ENCODE results near the gene KRTAP6-1.

Gene KRTAP6-1

DNA sequence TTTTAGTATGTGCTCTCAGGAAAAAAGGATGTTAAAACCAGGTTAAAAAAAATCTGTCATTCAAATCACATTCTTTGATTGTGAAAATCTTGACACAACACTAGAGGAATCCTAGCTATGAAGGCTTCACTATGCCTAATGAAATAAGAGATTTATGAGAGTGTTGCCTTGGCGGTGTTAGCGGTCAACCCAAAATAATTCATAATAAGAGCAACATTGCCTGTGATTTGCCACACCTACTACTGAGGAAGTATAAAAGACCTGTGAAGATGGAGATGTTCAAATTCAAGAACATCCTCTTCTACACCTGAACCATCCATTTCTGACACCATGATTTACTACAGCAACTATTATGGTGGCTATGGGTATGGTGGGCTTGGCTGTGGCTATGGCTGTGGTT, 2.4 kb upstream of the KRTAP6-1 start, which contains the start of gene KRTAP20-1:
TSS of gene KRTAP20-1 (plus strand) at position 301 of the 400 bp plus-strand sequence. CDS start at position 331, 30 bp downstream.
- TF ChIP-seq TCF12 (IDR thresholded peaks at IDR 0.05; ENCODE audit: low read depth): no peak
- no peak for TF ChIP-seq CREB1 (IDR thresholded peaks at IDR 0.05; ENCODE audit: low read depth)
- no peak for TF ChIP-seq FOXM1 (IDR thresholded peaks at IDR 0.05; ENCODE audit: borderline replicate concordance, low read depth)

DNA sequence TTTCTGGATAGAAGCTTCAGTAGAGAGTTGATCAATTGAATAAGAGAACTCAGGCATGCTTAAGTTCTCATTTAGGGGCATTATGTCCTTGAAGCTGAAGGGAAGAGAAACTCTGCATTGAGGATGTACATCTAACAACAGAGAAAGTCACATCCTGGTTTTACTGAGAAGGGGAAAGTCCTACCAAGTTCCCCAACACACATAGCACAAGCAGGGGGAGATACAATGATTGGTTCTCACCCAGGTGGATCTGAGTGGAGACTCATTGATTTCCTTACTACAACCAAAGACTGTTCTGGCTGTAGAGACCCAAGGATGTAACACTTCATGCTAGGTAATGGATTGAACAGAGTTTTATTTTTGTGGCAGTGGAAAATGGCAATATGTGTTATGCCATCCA, 1.5 kb upstream of the KRTAP6-1 start:
- TF ChIP-seq NFIC (IDR thresholded peaks at IDR 0.05): no peak
- no peak for TF ChIP-seq CREB1 (IDR thresholded peaks at IDR 0.05; ENCODE audit: low read depth)
- TF ChIP-seq, protein P1, sequence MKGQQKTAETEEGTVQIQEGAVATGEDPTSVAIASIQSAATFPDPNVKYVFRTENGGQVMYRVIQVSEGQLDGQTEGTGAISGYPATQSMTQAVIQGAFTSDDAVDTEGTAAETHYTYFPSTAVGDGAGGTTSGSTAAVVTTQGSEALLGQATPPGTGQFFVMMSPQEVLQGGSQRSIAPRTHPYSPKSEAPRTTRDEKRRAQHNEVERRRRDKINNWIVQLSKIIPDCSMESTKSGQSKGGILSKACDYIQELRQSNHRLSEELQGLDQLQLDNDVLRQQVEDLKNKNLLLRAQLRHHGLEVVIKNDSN (IDR thresholded peaks at IDR 0.05): no peak
- no peak for TF ChIP-seq EP300 (IDR thresholded peaks at IDR 0.05; ENCODE audit: borderline replicate concordance)
- no peak for TF ChIP-seq CEBPB (IDR thresholded peaks at IDR 0.05)
- no peak for TF ChIP-seq TAF1 (IDR thresholded peaks at IDR 0.05; ENCODE audit: low read depth)
- TF ChIP-seq FOXM1 (IDR thresholded peaks at IDR 0.05; ENCODE audit: borderline replicate concordance, low read depth): no peak
- TF ChIP-seq, protein P2, sequence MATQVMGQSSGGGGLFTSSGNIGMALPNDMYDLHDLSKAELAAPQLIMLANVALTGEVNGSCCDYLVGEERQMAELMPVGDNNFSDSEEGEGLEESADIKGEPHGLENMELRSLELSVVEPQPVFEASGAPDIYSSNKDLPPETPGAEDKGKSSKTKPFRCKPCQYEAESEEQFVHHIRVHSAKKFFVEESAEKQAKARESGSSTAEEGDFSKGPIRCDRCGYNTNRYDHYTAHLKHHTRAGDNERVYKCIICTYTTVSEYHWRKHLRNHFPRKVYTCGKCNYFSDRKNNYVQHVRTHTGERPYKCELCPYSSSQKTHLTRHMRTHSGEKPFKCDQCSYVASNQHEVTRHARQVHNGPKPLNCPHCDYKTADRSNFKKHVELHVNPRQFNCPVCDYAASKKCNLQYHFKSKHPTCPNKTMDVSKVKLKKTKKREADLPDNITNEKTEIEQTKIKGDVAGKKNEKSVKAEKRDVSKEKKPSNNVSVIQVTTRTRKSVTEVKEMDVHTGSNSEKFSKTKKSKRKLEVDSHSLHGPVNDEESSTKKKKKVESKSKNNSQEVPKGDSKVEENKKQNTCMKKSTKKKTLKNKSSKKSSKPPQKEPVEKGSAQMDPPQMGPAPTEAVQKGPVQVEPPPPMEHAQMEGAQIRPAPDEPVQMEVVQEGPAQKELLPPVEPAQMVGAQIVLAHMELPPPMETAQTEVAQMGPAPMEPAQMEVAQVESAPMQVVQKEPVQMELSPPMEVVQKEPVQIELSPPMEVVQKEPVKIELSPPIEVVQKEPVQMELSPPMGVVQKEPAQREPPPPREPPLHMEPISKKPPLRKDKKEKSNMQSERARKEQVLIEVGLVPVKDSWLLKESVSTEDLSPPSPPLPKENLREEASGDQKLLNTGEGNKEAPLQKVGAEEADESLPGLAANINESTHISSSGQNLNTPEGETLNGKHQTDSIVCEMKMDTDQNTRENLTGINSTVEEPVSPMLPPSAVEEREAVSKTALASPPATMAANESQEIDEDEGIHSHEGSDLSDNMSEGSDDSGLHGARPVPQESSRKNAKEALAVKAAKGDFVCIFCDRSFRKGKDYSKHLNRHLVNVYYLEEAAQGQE (IDR thresholded peaks at IDR 0.05; ENCODE audit: low read depth): no peak
- TF ChIP-seq, protein P3, sequence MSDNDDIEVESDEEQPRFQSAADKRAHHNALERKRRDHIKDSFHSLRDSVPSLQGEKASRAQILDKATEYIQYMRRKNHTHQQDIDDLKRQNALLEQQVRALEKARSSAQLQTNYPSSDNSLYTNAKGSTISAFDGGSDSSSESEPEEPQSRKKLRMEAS (IDR thresholded peaks at IDR 0.05): no peak
- no peak for TF ChIP-seq YY1 (IDR thresholded peaks at IDR 0.05; ENCODE audit: low read depth)
- no peak for TF ChIP-seq EGR1 (IDR thresholded peaks at IDR 0.05)
- TF ChIP-seq TCF12 (IDR thresholded peaks at IDR 0.05; ENCODE audit: low read depth): no peak
- no peak for TF ChIP-seq ZBTB7A (IDR thresholded peaks at IDR 0.05; ENCODE audit: low read depth)
- TF ChIP-seq RAD21 (IDR thresholded peaks at IDR 0.05; ENCODE audit: low read depth): no peak
- no peak for TF ChIP-seq TEAD4 (IDR thresholded peaks at IDR 0.05)

DNA sequence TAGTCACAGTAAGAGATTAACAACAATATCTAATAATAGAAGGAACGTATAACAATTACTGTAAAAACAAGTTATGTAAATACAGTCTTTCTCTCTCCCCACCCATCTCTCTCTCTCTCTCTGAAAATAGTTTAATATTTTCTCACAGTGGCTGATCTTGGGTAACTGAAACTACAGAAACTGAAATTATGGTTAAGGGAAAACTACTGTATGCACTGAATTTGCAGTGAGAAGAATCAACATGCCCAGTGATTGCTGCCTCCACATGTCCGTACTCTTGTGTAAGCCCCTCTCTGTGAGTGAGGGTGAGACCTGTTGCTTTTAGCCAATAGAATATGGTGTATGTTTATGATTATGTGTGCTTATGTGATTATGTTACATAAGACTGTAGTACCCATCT, 1.6 kb downstream of the KRTAP6-1 start:
- TF ChIP-seq FOXM1 (IDR thresholded peaks at IDR 0.05; ENCODE audit: borderline replicate concordance, low read depth): no peak
- no peak for TF ChIP-seq TEAD4 (IDR thresholded peaks at IDR 0.05)
- no peak for TF ChIP-seq YY1 (IDR thresholded peaks at IDR 0.05; ENCODE audit: low read depth)
- TF ChIP-seq ZBTB7A (IDR thresholded peaks at IDR 0.05; ENCODE audit: low read depth): no peak
- TF ChIP-seq EGR1 (IDR thresholded peaks at IDR 0.05): no peak
- TF ChIP-seq CREB1 (IDR thresholded peaks at IDR 0.05; ENCODE audit: low read depth): no peak
- no peak for TF ChIP-seq NFIC (IDR thresholded peaks at IDR 0.05)
- TF ChIP-seq, protein P3 (IDR thresholded peaks at IDR 0.05): no peak
- TF ChIP-seq, protein P1 (IDR thresholded peaks at IDR 0.05): no peak
- TF ChIP-seq EP300 (IDR thresholded peaks at IDR 0.05; ENCODE audit: borderline replicate concordance): no peak
- no peak for TF ChIP-seq TCF12 (IDR thresholded peaks at IDR 0.05; ENCODE audit: low read depth)
- no peak for TF ChIP-seq TAF1 (IDR thresholded peaks at IDR 0.05; ENCODE audit: low read depth)
- no peak for TF ChIP-seq CEBPB (IDR thresholded peaks at IDR 0.05)
- TF ChIP-seq, protein P2 (IDR thresholded peaks at IDR 0.05; ENCODE audit: low read depth): no peak
- no peak for TF ChIP-seq RAD21 (IDR thresholded peaks at IDR 0.05; ENCODE audit: low read depth)

DNA sequence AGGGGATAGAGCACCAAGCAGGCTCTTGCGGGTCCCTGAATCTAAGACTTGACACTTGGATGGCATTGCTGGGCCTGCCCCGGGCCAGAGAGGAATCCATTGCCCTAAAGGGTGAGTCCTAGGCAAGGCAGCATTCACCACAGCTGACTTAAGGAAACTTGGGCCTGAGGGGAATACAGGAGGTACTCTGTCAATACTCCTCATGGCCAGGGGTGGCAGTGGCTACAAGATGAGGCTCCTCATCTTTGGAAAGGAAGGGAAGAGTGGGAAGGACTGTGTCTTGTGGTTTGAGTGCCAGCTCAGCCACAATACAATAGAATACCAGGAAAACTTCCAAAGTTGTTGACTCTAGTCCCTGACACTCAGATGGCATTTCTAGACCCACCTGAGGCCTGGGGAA, 7.8 kb downstream of the KRTAP6-1 start:
- TF ChIP-seq, protein P3 (IDR thresholded peaks at IDR 0.05): no peak
- TF ChIP-seq TCF12 (IDR thresholded peaks at IDR 0.05; ENCODE audit: low read depth) (no peak), RAD21 (IDR thresholded peaks at IDR 0.05; ENCODE audit: low read depth) (no peak), ZBTB7A (IDR thresholded peaks at IDR 0.05; ENCODE audit: low read depth) (no peak), TEAD4 (IDR thresholded peaks at IDR 0.05) (no peak), EP300 (IDR thresholded peaks at IDR 0.05; ENCODE audit: borderline replicate concordance) (no peak), CEBPB (IDR thresholded peaks at IDR 0.05) (no peak), CREB1 (IDR thresholded peaks at IDR 0.05; ENCODE audit: low read depth) (no peak), TAF1 (IDR thresholded peaks at IDR 0.05; ENCODE audit: low read depth) (no peak), FOXM1 (IDR thresholded peaks at IDR 0.05; ENCODE audit: borderline replicate concordance, low read depth) (no peak), NFIC (IDR thresholded peaks at IDR 0.05) (no peak), EGR1 (IDR thresholded peaks at IDR 0.05) (no peak), YY1 (IDR thresholded peaks at IDR 0.05; ENCODE audit: low read depth) (no peak)
- TF ChIP-seq, protein P1 (IDR thresholded peaks at IDR 0.05): no peak
- TF ChIP-seq, protein P2 (IDR thresholded peaks at IDR 0.05; ENCODE audit: low read depth): no peak
